CD8-positive, alpha-beta memory T cell (primary cell): ENCODE results near the gene PLEKHA4. TPM values are rescaled to one million over a fixed set of nuclear protein-coding genes. Genes with fewer than 3 reads are reported as not detected.
"Not testable (repeated sequence)": the region's sequence is repeated elsewhere in the genome, so short reads cannot be mapped to it uniquely, and the experiment has no call there.

Source experiments
- CTCF ChIA-PET: fragments of 350-600 bp; sonication (Branson Sonifier 250); formaldehyde crosslinking; loops from one replicate; lab custom pipeline; 2021; ENCODE audit warnings: antibody characterized with exemption; lab: Charles Lee
- POLR2A ChIA-PET: fragments of 350-600 bp; sonication (Branson Sonifier 250); formaldehyde crosslinking; loops from one replicate; lab custom pipeline; 2021; ENCODE audit warnings: antibody characterized with exemption; lab: Charles Lee
- DNase-seq, 5 donors: peaks; one replicate each; pipeline versions ENCODE4 v3.0.0 to v3.0.0-alpha.2; 2020 to 2022; ENCODE audit warnings: mixed read lengths in 1 of 5
- H3K27ac ChIP-seq: one replicate; pipeline ENCODE4 v1.7.0; 2013; ENCODE audit warnings: low read depth, mild to moderate bottlenecking, low read length, moderate library complexity
- H3K27me3 ChIP-seq: 2 replicates; pipeline ENCODE4 v1.7.0; 2013; ENCODE audit warnings: low read length, mild to moderate bottlenecking; ENCODE audit not compliant: insufficient read depth, poor library complexity, severe bottlenecking
- H3K36me3 ChIP-seq: 2 replicates; pipeline ENCODE4 v1.7.0; 2013; ENCODE audit warnings: mild to moderate bottlenecking, low read length, moderate library complexity; ENCODE audit not compliant: insufficient read depth
- H3K4me1 ChIP-seq: 2 replicates; pipeline ENCODE4 v1.7.0; 2013; ENCODE audit warnings: mild to moderate bottlenecking, low read length, moderate library complexity; ENCODE audit not compliant: insufficient read depth
- H3K4me3 ChIP-seq: 2 replicates; pipeline ENCODE4 v1.7.0; 2013; ENCODE audit warnings: mild to moderate bottlenecking, low read length
- H3K9me3 ChIP-seq: 2 replicates; pipeline ENCODE4 v1.7.0; 2013; ENCODE audit warnings: mild to moderate bottlenecking, low read length
- H3K27ac Mint-ChIP-seq, 8 donors: one replicate each; pipeline ENCODE4 v1.8.0; 2020 to 2021; ENCODE audit warnings: mixed read lengths in 8 of 8, mild to moderate bottlenecking in 6 of 8, inconsistent platforms in 3 of 8, moderate library complexity in 3 of 8
- H3K27me3 Mint-ChIP-seq, 2 donors: one replicate each; pipeline ENCODE4 v1.8.0; 2020 to 2021; ENCODE audit warnings: mixed read lengths in 2 of 2, mild to moderate bottlenecking in 1 of 2, moderate library complexity in 1 of 2
- H3K36me3 Mint-ChIP-seq, 3 donors: one replicate each; pipeline ENCODE4 v1.8.0; 2020 to 2021; ENCODE audit warnings: mixed read lengths in 3 of 3, inconsistent platforms in 1 of 3, mild to moderate bottlenecking in 1 of 3
- H3K4me1 Mint-ChIP-seq, 3 donors: one replicate each; pipeline ENCODE4 v1.8.0; 2020 to 2021; ENCODE audit warnings: mixed read lengths in 3 of 3, inconsistent platforms in 1 of 3, mild to moderate bottlenecking in 1 of 3
- H3K4me3 Mint-ChIP-seq, 7 donors: one replicate each; pipeline ENCODE4 v1.8.0; 2020 to 2021; ENCODE audit warnings: mixed read lengths in 7 of 7, mild to moderate bottlenecking in 6 of 7, moderate library complexity in 4 of 7, inconsistent platforms in 2 of 7
- H3K9me3 Mint-ChIP-seq, 5 donors: one replicate each; pipeline ENCODE4 v1.8.0; 2020 to 2022; ENCODE audit warnings: mixed read lengths in 5 of 5, mild to moderate bottlenecking in 3 of 5, moderate library complexity in 2 of 5, inconsistent platforms in 1 of 5
- polyA plus RNA-seq: library from polyadenylated mRNA; unstranded; fragments of 300-500 nt; fragmentation: Illumina TruSeq; gene quantifications from one replicate; pipeline ENCODE4 v1.2.3, GENCODE V29; 2021
- total RNA-seq, 2 experiments: library from RNA; stranded (reverse); gene quantifications; one replicate each; pipeline ENCODE4 v1.2.3, GENCODE V29; 2021

Gene PLEKHA4
- total and polyA plus RNA-seq, 3 experiments from 2014 or later: 2.5 to 4.1 (median 2.7) TPM

DNA sequence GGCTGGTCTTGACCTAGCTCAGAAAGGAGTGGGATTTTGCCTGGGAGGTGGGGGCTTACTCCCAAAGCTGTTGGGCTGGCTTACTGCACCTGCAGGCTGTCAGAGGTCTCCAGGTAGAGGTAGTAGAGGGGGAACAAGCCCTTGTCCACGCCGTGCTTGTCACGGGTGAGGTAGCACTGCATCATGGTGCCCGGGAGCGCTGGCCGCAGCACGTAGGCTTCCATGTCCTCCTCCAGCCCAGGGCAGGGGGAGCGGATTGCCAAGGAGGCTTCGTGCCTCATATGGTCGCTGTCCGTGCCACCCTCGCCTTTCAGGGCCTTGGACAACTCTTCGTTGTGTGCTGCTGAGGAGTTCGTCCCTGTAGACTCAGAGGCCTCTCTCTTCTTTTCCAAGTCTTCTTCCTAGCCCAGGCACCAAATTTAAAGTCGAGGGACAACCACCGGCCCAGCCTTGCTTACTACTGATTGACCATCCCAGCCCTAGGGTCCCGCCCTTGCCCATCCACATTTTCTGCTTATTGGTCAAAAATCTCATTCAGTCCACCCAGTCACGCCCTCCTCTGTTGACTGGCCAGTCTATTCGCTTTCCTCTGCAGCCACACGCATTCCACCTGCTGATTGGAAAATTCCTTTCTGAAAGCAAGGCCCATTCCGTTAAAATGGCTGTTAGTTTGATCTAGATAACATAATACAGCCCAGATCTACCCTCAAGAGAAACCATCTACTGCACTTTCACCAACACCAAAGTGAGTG, 19.6 kb upstream of the PLEKHA4 start:
- Mint-ChIP-seq H3K4me1 (no peaks in the 10 kb centered on the region), H3K36me3 (no peaks in the 10 kb centered on the region), H3K4me3 (peak overlapping the region in 1 of 7 donors; percentile 13), H3K27ac (no peak overlapping the region), H3K9me3 (no peaks in the 10 kb centered on the region), H3K27me3 (peaks cover 12 to 20% of the 10 kb centered on the region in 2 donors)
- Histone ChIP-seq H3K9me3 (no peaks in the 10 kb centered on the region), H3K4me3 (no peak overlapping the region), H3K4me1 (no peaks in the 10 kb centered on the region), H3K36me3 (no peaks in the 10 kb centered on the region), H3K27ac (no peak overlapping the region), H3K27me3 (no peaks in the 10 kb centered on the region)
- ChIA-PET CTCF (no interaction called here), POLR2A (no interaction called here)
- DNase-seq: no peak

DNA sequence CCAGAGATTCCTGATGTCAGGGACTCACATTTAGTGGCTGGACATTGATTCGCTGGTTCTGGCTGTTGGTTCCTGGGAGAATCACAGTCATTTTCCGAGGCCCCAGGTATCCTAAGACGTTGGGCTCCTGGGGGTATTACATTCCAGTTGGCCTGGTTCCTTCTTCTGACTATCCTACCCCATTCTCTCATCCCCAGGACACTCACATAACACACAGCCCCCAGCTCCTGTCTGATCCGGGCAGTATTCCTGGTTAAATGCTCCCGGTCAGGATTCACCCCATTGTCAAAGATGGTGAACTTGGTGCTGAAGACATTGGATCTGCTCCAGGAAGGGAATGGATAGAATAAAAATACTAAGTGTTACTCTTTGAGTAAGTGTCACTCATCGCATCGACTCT, 15.3 kb upstream of the PLEKHA4 start:
- H3K4me3 Mint-ChIP-seq: peak overlapping the region in 2 of 7 donors; percentile 8 to 56

DNA sequence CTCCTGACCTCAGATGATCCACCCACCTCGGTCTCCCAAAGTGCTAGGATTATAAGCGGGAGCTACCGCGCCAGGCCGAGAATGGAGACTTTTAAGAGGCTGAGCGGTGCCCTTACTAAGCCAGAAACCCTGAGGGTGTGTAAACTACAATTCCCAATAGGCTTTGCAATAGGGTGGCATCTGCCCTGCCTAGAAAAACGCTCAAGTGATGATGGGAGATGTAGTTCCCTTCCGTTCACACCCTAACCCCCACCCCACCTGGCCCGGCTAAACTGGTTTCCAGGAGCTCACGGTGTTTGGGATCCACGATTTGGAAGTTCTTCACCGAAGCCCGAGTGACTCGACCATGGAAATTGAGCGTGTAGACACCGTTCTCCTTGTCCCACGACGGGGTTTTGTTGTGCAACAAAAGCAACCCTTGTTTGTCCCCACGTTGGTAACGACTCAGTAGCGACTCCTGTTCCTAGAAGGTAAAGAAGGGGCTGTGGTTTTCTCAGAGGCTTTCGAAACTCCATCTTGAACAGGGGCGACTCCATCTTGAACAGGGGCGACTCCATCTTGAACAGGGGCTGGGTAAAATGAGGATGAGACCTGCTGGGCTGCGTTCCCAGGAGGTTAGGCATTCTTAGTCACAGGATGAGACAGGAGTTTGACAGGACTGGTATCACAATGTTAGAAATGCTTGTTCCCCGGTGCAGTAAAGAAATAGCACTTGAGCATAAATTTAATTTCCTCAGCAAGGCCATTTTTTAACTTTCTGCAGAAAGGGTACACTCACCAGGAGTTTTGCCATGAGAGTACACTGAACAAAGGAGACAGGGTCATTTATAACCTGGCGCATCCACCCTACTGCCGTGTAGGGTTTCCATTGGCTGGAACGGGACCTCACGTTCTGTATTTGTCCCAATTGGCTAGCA, 13.6 kb upstream of the PLEKHA4 start:
- Histone ChIP-seq H3K4me1 (no peaks in the 10 kb centered on the region), H3K36me3 (no peaks in the 10 kb centered on the region), H3K27ac (no peak overlapping the region), H3K9me3 (no peaks in the 10 kb centered on the region), H3K27me3 (no peaks in the 10 kb centered on the region), H3K4me3 (no peak overlapping the region)
- Mint-ChIP-seq H3K4me3 (no peak overlapping the region), H3K36me3 (peaks cover 0 to 18% (median 3%) of the 10 kb centered on the region in 3 donors), H3K27ac (peak overlapping the region in 2 of 8 donors; percentile 39 to 99), H3K27me3 (peaks cover 0 to 2% of the 10 kb centered on the region in 2 donors), H3K4me1 (peaks cover 4 to 12% (median 5%) of the 10 kb centered on the region in 3 donors), H3K9me3 (no peaks in the 10 kb centered on the region)
- ChIA-PET POLR2A (interaction anchor here (0.8 kb wide), 1 partner anchor 14 kb away, joined by 3 read pairs; the partner anchor contains the start of gene PLEKHA4), CTCF (no interaction called here)
- DNase-seq: peak in 3 of 5 donors; percentile 23 to 58 (median 24)

More for the DNA sequence above, 15.3 kb upstream of the PLEKHA4 start:
- Histone ChIP-seq H3K27me3 (no peaks in the 10 kb centered on the region), H3K9me3 (no peaks in the 10 kb centered on the region), H3K36me3 (no peaks in the 10 kb centered on the region), H3K4me3 (no peak overlapping the region), H3K27ac (no peak overlapping the region), H3K4me1 (no peaks in the 10 kb centered on the region)
- Mint-ChIP-seq H3K9me3 (no peaks in the 10 kb centered on the region), H3K27ac (peak overlapping the region in 1 of 8 donors; percentile 30), H3K27me3 (peaks cover 0 to 2% of the 10 kb centered on the region in 2 donors), H3K36me3 (peaks cover 0 to 1% (median 0%) of the 10 kb centered on the region in 3 donors), H3K4me1 (peaks cover under 1 to 2% (median 1%) of the 10 kb centered on the region in 3 donors)
- ChIA-PET POLR2A (no interaction called here), CTCF (no interaction called here)
- no peak for DNase-seq

DNA sequence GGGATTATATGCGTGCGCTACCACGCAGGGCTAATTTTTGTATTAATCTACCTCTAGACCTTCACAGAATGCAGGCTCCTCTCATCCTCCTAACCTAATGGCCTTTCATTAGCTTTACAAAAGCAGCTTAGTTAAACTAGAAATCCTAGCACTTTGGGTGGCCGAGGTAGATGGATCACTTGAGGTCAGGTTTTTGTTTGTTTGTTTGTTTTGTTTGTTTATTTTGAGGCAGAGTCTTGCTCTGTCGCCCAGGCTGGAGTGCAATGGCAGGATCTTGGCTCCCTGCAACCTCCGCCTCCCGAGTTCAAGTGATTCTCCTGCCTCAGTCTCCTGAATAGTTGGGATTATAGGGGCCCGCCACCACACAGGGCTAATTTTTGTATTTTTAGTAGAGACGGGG, 11.3 kb upstream of the PLEKHA4 start:
- CTCF ChIA-PET: interaction anchor here (1.2 kb wide), 1 partner anchor 91 kb away, joined by 3 read pairs; no protein-coding TSS in a partner anchor
- not testable (repeated sequence) for H3K27me3 Mint-ChIP-seq

DNA sequence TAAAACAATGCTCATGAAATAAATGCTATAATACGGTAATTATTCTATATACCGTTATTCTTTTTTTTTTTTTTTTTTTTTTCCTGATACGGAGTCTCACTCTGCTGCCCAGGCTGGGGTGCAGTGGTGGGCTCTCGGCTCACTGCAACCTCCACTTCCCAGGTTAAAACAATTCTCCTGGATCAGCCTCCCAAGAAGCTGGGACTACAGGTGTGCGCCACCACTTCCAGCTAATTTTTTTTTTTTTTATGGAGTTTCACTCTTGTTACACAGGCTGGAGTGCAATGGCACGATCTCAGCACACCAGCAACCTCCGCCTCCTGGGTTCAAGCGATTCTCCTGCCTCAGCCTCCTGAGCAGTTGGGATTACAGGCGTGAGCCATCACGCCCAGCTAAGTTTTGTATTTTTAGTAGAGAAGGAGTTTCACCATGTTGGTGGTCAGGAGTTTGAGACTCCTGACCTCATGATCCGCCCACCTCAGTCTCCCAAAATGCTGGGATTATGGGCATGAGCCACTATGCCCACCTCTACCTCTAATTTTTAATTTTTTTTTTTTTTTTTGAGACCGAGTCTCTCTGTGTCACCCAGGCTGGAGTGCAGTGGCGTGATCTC, 10.7 kb upstream of the PLEKHA4 start:
- no peak overlapping the region for H3K4me3 ChIP-seq
- CTCF ChIA-PET: no interaction called here
- peak overlapping the region in 1 of 7 donors; percentile 81 for H3K4me3 Mint-ChIP-seq

More for the DNA sequence above, 11.3 kb upstream of the PLEKHA4 start:
- Histone ChIP-seq H3K4me1 (peaks cover 13% of the 10 kb centered on the region), H3K27ac (peak overlapping the region; percentile 31)
- POLR2A ChIA-PET: interaction anchor here (0.7 to 1.3 kb wide), 2 partner anchors 7 to 834 kb away, joined by 3 to 5 read pairs; partner anchors contain the start of gene PPP1R15A
- H3K4me3 ChIP-seq, H3K9me3 Mint-ChIP-seq, DNase-seq, H3K36me3 ChIP-seq, H3K27me3 ChIP-seq, H3K9me3 ChIP-seq: not testable (repeated sequence)
- Mint-ChIP-seq H3K36me3 (peaks cover 0 to 36% (median 8%) of the 10 kb centered on the region in 3 donors), H3K4me3 (peak overlapping the region in 1 of 7 donors; percentile 17), H3K27ac (peak overlapping the region in 3 of 8 donors; percentile 45 to 99 (median 54)), H3K4me1 (peaks cover 21 to 31% (median 23%) of the 10 kb centered on the region in 3 donors)

DNA sequence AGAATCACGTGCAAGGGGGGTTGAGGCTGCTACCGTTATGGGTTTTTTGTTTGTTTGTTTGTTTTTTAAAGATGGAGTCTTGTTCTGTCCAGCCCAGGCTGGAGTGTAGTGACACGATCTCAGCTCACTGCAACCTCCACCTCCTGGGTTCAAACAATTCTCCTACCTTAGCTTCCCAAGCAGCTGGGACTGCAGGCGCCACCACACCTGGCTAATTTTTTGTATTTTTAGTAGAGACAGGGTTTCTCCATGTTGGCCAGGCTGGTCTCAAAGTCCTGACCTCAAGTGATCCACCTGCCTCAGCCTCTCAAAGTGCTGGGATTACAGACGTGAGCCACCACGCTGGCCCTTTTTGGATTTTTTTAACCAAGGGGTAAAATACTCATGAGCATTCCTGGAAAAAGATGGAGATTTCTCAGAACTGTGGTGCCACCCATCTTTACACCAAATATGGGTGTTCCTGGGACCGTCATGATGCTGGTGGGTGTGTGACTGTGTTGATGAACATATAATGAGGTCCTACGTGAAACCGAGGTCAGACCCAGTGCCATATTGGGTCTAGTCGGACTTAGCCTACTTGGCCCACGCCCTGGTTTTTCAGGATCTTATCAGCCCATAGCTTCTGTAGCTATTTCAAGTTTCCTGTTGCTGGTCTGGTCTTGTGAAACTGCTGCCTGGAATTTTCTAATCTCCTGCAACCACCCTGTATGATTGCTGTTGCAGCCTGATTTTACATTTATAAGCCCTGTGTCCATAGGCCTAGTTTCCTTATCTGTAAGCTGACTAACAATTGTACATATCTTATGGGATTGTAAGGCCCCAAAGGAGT, 10.0 kb upstream of the PLEKHA4 start:
- peak overlapping the region in 5 of 7 donors; percentile 11 to 81 (median 19) for H3K4me3 Mint-ChIP-seq

More for the DNA sequence above, 10.7 kb upstream of the PLEKHA4 start:
- H3K27me3 ChIP-seq: no peaks in the 10 kb centered on the region
- H3K27me3 Mint-ChIP-seq: peaks cover 0 to 5% of the 10 kb centered on the region in 2 donors
- H3K4me1 ChIP-seq: peaks cover 19% of the 10 kb centered on the region
- H3K9me3 Mint-ChIP-seq: no peaks in the 10 kb centered on the region
- peaks cover 3 to 42% (median 11%) of the 10 kb centered on the region in 3 donors for H3K36me3 Mint-ChIP-seq
- H3K9me3 ChIP-seq: no peaks in the 10 kb centered on the region
- peaks cover 26 to 36% (median 28%) of the 10 kb centered on the region in 3 donors for H3K4me1 Mint-ChIP-seq
- DNase-seq: peak in 1 of 5 donors; percentile 11
- peaks cover 5% of the 10 kb centered on the region for H3K36me3 ChIP-seq
- H3K27ac ChIP-seq: peak overlapping the region; percentile 31
- peak overlapping the region in 1 of 8 donors; percentile 99 for H3K27ac Mint-ChIP-seq
- POLR2A ChIA-PET: interaction anchor here (1.9 kb wide), 1 partner anchor 97 kb away, joined by 5 read pairs; no protein-coding TSS in a partner anchor

More for the DNA sequence above, 10.0 kb upstream of the PLEKHA4 start:
- Histone ChIP-seq H3K4me3 (no peak overlapping the region), H3K27me3 (no peaks in the 10 kb centered on the region), H3K4me1 (peaks cover 26% of the 10 kb centered on the region), H3K36me3 (peaks cover 7% of the 10 kb centered on the region), H3K9me3 (no peaks in the 10 kb centered on the region), H3K27ac (peak overlapping the region; percentile 61)
- Mint-ChIP-seq H3K9me3 (no peaks in the 10 kb centered on the region), H3K36me3 (peaks cover 8 to 49% (median 17%) of the 10 kb centered on the region in 3 donors), H3K27me3 (peaks cover 0 to 5% of the 10 kb centered on the region in 2 donors), H3K27ac (peak overlapping the region in 7 of 8 donors; percentile 6 to 99 (median 40)), H3K4me1 (peaks cover 33 to 44% (median 36%) of the 10 kb centered on the region in 3 donors)
- ChIA-PET POLR2A (interaction anchor here (1.9 kb wide), 1 partner anchor 98 kb away, joined by 5 read pairs; no protein-coding TSS in a partner anchor), CTCF (interaction anchor here (1.8 kb wide), 1 partner anchor 115 kb away, joined by 3 read pairs; the partner anchor contains the start of genes GYS1 and RUVBL2)
- peak in 4 of 5 donors; percentile 24 to 58 (median 36) for DNase-seq
